ENCODE data around the gene ARHGEF17.
A peak's percentile ranks its signal among the peaks of the same experiment; 100 is the strongest.

ARHGEF17 gene

GRCh38 chr11:73293356-73293936 lies 14.6 kb upstream of the ARHGEF17 start:
- DNase-seq (ENCODE audit: low spot score): no peak

DNA sequence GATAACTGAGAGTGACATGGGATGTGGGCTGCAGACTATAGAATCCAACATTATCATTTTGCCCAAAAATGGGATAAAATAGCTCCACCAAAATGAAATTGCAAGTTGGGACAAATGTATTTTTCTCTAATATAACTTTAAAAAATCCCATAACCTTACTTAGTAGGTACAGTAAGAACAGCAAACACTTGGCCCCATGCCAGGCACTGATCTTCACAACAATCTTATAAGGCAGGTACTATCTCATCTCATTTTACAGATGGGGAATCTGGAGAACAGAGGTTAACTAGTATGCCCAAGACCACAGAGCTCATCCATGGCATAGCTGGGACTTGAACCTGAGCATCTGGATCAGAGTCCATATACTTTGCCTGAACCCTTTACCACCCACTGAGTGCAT lies 13.5 kb upstream of the ARHGEF17 start:
- no peak for DNase-seq (ENCODE audit: low spot score)

DNA sequence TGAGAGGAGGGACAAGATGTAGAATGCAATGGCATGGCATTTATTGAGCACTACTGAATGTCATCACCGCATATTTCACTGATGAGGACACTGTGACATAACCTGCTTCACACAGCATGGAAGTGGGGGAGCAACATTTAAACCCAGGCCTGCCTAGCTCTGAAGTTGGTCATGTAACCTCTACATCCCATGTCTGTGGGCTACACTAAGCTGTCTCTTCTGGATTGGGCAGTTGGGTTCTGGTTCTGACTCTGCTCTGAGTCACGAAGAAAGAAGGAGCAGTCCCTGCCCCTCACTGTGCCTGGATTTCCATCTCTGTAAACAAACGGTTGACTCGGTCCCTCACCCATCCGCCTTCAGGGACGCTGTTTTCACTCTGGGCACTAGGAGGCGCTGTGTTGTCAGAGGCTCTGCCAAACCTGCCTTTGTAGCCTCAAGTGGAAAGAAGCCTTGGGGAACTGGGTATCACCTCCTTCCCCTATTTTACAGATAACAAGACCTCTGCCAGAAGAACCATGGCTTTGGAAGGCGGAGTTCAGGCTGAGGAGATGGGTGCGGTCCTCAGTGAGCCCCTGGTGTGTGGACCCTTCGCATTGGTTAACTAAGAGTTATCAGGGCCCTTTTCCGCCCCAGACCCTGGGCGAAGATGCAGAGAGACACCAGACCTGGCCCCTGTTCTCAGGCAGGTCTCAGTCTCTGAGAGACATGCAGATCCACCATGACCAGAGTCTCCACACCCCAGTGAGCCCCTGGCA lies 12.7 kb upstream of the ARHGEF17 start:
- peak; percentile 88 for DNase-seq (ENCODE audit: low spot score)

DNA sequence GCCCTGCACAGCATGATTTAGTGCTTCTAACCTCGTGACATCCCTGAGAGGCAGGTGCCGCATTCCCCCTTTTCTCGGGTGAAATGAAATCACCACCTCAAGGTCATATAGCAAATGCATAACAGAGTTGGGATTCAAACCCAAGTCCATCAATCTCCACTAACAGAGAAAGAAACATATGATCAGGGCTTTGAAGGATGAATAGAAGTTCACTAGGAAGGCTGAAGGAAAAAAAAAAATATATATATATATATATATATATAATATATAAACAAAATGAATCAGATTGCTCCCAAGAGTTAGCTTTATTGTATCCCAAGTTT lies 12.1 kb upstream of the ARHGEF17 start:
- DNase-seq (ENCODE audit: low spot score): no peak

DNA sequence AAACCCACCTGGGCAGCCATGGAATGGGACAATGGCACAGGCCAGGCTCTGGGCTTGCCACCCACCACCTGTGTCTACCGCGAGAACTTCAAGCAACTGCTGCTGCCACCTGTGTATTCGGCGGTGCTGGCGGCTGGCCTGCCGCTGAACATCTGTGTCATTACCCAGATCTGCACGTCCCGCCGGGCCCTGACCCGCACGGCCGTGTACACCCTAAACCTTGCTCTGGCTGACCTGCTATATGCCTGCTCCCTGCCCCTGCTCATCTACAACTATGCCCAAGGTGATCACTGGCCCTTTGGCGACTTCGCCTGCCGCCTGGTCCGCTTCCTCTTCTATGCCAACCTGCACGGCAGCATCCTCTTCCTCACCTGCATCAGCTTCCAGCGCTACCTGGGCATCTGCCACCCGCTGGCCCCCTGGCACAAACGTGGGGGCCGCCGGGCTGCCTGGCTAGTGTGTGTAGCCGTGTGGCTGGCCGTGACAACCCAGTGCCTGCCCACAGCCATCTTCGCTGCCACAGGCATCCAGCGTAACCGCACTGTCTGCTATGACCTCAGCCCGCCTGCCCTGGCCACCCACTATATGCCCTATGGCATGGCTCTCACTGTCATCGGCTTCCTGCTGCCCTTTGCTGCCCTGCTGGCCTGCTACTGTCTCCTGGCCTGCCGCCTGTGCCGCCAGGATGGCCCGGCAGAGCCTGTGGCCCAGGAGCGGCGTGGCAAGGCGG lies 11.4 kb upstream of the ARHGEF17 start:
- no peak for DNase-seq (ENCODE audit: low spot score)

GRCh38 chr11:73297231-73297590 lies 10.9 kb upstream of the ARHGEF17 start:
- no peak for DNase-seq (ENCODE audit: low spot score)

DNA sequence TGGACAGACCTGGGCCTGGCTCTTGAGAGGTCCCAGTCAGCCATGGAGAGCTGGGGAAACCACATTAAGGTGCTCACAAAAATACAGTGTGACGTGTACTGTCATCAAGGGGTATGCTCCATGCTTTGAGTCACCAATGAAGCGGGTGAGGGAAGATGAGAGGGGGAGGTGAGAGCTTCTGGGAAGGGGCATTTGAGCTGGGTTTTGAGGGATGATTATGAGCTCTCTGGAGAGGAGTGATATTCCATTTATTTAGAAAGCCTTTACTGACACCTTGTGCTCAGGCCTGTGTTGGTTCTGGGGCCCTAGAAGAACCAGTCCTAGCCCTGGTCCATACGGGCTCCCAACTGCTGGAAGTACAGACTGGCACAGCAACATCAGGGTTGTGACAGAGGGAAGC lies 10.4 kb upstream of the ARHGEF17 start:
- DNase-seq (ENCODE audit: low spot score): no peak

- DNase-seq (ENCODE audit: low spot score): no peak
Measured at GRCh38 chr11:73298233-73298632, 9.8 kb upstream of the ARHGEF17 start.

GRCh38 chr11:73299751-73300150 lies 8.3 kb upstream of the ARHGEF17 start:
- no peak for DNase-seq (ENCODE audit: low spot score)

DNA sequence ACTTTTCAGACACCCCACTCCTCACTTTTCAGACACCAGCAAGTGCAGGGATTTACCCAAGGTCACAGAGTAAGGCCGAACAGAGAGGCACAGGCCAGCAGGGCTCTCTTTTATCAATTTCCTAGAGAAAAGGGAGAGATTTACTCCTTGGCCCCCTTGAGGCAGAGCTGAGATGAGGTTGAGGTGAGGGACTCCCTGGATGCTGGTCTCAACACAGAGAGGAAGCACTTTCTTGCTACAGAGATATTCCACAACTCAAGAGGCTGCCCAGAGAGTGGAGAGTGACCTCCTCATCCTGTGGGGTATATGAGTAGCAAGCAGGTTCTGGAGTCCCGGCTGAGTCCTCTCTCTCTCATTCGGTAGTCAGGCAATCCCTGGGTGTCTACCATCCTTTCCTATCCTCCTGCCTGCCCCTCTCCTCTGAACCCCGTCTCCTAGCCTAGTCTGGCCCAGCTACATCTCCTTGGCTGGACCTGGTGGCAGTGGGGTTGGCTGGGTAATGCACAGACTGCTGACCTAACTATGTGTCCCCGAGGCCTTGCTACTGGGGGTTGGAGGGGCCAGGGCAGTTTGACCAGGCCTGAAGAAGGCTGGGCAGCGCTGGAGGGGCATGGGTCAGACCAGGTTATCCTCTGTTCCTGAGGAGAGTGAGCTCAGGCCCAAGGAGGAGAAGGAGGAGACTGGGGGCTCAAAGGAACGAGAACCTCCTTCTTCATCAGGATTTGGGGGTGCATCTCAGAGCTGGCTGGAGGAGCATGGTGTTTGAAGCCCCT lies 1.8 kb upstream of the ARHGEF17 start:
- DNase-seq (ENCODE audit: low spot score): peak; percentile 55

DNA sequence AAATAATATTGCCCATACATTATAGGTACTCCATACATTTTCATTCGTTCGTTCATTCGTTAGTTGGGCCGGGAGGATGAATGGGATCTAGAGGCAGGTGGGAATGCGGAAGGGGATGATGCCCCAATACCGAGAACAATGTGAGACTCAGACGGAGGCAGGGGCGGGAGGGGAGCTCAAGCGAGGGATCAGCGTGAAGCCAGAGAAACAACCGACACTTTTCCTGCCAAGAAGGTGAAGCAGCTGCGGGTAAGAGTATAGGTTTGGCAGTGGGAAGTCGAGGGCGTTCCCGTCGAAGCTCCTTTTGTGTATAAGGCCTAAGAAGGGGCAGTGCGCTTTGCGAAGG lies 1.1 kb upstream of the ARHGEF17 start:
- DNase-seq (ENCODE audit: low spot score): no peak

- peak; percentile 95 for DNase-seq (ENCODE audit: low spot score)
Measured at GRCh38 chr11:73307323-73308002, 613 bp upstream of the ARHGEF17 start.

- DNase-seq (ENCODE audit: low spot score): no peak
Measured at GRCh38 chr11:73308961-73309919, 1.2 kb downstream of the ARHGEF17 start.

GRCh38 chr11:73310076-73310475 lies 2.0 kb downstream of the ARHGEF17 start:
- DNase-seq (ENCODE audit: low spot score): no peak

- no peak for DNase-seq (ENCODE audit: low spot score)
Measured at GRCh38 chr11:73310661-73311393, 2.8 kb downstream of the ARHGEF17 start.

DNA sequence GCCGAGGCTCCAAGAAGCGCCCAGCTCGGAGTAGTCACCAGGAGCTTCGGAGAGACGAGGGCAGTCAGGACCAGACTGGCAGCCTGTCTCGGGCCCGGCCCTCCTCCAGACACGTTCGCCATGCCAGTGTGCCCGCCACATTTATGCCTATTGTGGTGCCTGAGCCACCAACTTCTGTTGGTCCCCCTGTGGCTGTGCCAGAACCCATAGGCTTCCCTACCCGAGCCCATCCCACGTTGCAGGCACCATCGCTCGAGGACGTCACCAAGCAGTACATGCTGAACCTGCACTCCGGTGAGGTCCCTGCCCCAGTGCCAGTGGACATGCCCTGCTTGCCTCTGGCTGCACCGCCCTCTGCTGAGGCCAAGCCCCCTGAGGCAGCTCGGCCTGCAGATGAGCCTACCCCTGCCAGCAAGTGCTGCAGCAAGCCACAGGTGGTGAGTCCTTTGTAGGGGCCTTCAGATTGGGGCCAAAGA lies 3.4 kb downstream of the ARHGEF17 start:
- no peak for DNase-seq (ENCODE audit: low spot score)

GRCh38 chr11:73312036-73312435 lies 4.0 kb downstream of the ARHGEF17 start:
- no peak for DNase-seq (ENCODE audit: low spot score)

GRCh38 chr11:73312851-73313327 lies 4.8 kb downstream of the ARHGEF17 start:
- no peak for DNase-seq (ENCODE audit: low spot score)

- no peak for DNase-seq (ENCODE audit: low spot score)
Measured at GRCh38 chr11:73313652-73314051, 5.6 kb downstream of the ARHGEF17 start.

Measured in NAMALWA (cell line).